ENCODE measurements around the gene FOXP1. TPM values are rescaled to one million over a fixed set of nuclear protein-coding genes. Genes with fewer than 3 reads are reported as not detected.

Gene FOXP1
- total and polyA plus RNA-seq, 2 of the 8 experiments (the other 6 are each of a cell fraction or from before 2014, with no cell fraction given), result 13.9 to 25.4 TPM

- TF ChIP-seq CHD7 (IDR thresholded peaks at IDR 0.05; ENCODE audit: insufficient replicate concordance, low read length), result no peak
- no peak for TF ChIP-seq POLR2AphosphoS5 (IDR thresholded peaks at IDR 0.05; ENCODE audit: low read depth, low read length)
- no peak for TF ChIP-seq CTBP2 (IDR thresholded peaks at IDR 0.05; ENCODE audit: borderline replicate concordance, insufficient read depth, insufficient read length, low read length)
- TF ChIP-seq EZH2 (IDR thresholded peaks at IDR 0.05; ENCODE audit: low read depth, low read length, severe bottlenecking), result no peak
- no peak for TF ChIP-seq FOSL1 (IDR thresholded peaks at IDR 0.05; ENCODE audit: insufficient read depth, low read depth, low read length)
- TF ChIP-seq KDM4A (IDR thresholded peaks at IDR 0.05; ENCODE audit: low read depth, low read length, severe bottlenecking), result no peak
- TF ChIP-seq, protein P1, sequence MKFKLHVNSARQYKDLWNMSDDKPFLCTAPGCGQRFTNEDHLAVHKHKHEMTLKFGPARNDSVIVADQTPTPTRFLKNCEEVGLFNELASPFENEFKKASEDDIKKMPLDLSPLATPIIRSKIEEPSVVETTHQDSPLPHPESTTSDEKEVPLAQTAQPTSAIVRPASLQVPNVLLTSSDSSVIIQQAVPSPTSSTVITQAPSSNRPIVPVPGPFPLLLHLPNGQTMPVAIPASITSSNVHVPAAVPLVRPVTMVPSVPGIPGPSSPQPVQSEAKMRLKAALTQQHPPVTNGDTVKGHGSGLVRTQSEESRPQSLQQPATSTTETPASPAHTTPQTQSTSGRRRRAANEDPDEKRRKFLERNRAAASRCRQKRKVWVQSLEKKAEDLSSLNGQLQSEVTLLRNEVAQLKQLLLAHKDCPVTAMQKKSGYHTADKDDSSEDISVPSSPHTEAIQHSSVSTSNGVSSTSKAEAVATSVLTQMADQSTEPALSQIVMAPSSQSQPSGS (IDR thresholded peaks at IDR 0.05; ENCODE audit: low read length), result no peak
- no peak for TF ChIP-seq SAP30 (IDR thresholded peaks at IDR 0.05; ENCODE audit: insufficient read depth, insufficient replicate concordance, low read length)
Measured at GRCh38 chr3:70979983-70980645, 603.4 kb downstream of the FOXP1 start (continued).

Data from H1 (cell line).